HG03045 (cell line): ENCODE results near the gene HIPK2.

Experiments
- ATAC-seq: cut with Tn5 transposase; IDR thresholded peaks from one replicate; pipeline ENCODE4 v1.9.1; 2021; ENCODE audit warnings: mild to moderate bottlenecking, moderate library complexity; ENCODE audit not compliant: unreplicated experiment

The HIPK2 gene

DNA sequence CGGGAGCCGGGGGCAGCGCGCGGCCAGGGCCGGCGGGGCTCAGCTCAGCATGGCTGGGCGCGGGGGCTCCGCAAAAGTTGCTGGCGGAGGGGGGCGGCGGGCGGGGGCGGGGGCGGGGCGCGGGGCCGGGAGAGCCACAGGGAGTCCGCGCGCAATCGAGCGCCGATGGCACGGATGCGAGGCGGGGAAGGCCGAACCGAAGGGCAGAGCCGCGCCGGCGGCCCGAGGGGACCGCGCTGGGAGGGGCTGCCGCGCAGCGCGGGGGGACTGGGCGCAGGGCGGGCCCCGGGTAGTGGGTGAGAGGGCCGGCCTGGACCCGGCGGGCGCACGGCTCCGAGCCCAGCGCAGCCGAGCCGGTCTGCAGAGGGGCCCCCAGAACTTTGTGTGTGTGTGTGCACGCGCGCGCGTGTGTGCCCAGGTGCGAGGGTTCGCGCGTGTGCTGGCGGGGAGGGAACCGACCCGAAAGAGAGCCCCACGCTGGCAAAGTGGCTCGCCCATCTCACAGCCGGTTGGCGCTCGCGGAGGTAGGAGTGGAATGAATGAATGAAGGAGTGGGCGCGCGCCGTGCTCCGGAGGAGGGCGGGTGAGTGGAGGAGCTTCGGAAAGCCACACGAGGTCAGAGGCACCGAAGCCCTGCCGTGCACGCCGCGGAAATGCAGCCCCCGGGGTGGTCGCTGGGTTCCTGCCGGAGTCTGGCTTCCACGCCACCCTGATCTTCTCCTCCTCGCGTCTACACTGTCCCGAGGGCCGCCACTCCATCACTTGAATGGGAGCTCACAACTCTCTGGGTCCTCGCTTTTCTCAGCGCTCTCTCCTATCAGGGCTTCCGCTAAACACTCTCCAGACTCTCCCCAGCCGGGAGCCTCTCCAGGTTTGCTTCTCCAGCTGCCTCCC is at the start of gene HIPK2:
Gene HIPK2 (minus strand): TSS at position 51 of the 894 bp plus-strand sequence. CDS start 375 bp downstream, outside the sequence.
- ATAC-seq = peak; percentile 67

DNA sequence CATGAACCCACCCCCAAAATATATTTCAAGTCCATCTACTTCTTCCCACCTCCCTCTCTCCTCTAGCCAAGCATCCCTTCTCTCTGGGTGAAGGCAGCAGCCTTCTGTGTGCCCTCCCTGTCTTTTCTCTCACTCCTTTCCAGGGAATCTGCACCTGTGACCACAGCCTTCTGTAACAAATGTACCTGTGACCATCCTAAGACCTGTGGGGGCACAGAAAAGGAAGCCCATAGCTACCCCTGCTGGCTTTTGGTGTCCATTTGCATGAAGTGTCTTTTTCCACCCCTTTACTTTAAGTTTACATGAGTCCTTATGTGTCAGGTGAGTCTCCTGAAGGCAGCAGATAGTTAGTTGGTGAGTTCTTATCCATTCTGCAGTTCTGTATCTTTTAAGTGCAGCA is 49.2 kb upstream of the HIPK2 start:
- ATAC-seq = no peak

DNA sequence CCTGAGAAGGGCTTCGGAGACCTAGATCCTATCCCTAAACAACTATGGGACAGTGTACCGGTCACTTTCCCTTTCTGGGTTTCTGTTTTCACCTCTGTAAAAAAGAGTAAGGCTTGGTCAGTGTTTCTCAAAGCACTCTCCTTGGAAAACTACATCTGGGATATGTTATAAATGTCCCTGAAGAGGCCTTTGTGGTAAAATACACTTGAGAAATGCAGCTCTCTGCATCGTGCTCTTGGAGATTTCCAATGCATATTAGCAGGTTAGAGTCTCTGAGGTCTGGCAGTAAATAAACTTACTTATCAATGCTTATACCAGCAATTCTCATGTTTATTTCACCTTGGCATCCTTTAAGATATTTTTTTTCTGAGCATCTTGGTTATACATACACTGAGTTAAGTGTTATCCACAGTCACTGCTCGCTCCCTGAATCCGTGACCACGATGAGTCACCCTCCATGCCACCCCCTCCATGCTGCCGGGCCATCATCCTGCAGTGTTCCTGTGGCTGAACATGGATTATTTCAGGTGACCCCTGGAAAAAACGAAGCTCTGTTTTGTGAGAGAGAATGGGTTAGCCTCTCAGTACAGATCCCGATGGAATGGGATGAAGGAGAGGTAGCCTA is 48.0 kb upstream of the HIPK2 start:
- ATAC-seq = no peak

DNA sequence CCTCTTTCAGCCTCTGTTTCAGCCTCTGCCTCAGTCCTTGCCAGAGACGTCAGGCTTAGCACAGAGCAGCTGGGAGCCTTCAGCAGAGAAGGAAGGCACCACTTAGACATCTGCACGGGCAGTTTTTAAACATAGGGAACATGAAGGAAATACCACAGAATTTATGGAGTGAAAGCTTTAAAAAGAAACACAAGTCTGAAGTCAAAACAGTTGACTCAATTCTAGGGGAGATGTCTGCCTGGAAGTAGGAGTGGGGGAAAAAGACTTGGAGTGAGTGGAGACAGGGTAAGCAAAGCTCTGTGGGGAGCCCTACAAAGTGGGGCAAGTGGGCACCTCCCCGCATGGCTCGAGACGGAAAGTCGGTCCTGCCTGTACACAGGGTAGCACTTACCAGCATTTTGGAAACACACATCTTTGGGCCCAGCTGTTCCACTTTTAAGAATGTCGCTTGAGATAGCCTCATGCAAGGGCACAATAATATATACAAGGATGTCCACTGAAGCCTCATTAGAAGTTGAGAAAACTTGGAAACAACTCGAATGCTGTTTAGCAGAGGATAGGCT is 46.2 kb upstream of the HIPK2 start:
- ATAC-seq = no peak

DNA sequence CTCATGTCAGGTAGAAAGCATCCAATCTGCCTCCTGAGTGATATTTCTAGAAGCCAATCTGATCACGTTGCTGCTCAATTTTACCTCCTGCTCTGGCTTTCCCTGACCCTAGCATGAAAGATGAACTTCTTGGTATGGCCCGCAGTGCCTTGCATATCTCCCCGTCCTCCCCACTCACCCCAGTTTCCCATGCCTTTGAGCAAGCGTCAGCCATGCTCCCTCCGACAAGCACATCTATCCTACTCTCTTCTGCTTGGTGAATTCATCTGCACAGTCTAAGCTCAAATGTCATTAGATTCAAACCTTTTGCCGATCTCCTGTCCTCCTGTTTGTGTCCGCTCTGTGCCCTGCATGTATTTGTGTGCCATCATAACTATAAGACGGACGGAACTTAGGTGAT is 45.1 kb upstream of the HIPK2 start:
- no peak for ATAC-seq

DNA sequence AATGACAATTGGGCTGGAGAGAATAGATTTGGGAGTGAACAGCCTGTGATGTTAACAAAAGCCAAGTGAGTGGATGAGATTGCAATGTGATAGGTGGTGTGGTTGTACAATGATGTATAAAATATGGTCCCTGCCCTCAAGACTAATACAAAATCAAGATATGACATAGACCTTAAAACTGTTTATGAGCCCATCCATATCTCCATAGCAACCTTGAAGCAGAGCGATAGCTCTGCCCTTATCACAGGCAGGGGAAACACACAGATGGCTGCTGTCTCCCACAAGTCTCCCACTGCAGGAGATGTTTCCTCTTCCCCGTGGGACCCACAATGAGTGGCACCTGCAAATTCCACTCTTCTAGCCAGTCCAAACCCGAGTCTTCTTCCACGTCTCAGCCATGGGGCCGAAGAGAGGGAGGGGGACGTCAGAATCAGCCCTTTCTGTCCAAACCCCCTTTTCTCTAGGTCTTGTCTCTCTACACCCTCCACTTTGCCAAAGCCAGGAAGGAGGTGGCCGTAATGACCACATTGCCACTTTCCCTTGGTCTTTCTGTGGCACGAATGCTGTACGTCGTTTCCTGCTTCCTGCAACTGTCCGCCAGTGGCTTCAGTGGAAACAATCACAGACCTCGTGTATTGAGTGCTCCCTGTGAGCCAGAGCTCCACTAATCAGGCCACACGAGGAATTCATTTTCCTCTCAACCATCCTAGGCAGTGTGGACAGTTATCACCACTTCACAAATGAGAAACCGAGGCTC is 43.7 kb upstream of the HIPK2 start:
- ATAC-seq = no peak

DNA sequence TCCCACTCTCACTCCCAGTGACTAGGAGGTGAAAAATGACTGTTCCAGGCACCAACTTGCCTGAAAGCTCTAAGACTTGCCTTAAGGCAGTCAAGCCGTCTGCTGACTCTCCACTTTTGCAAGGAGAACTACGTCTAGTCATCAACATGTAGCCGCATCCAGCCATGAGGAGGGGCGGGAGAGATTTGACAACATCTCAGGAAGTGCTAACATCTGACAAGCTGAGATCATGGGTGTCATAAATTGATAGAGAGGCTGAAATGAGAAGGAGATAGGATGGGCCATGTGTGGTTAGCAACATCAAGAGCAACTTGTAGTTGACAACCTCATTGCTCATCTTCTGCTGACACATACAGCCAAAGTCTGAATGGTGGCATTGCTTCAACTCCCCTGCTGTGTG is 42.3 kb upstream of the HIPK2 start:
- no peak for ATAC-seq

DNA sequence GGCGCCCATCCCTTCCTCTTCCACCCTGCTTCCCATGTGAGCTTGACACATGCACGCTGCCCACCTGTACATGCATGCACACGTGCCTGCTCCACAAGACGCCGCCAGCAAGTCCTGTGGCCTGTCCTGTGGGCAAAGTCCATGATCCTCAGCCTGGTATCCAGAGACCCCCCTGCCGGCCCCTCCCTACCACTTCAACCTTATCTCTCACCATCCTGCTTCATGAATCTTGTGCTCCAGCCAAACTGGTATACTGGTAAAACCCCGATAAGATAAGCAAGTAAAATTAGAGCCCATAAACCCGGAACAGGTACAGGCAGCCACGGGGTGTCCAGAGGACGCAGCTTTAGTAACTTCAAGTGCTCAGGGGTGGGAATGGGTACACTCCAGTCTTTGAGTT is 39.5 kb upstream of the HIPK2 start:
- ATAC-seq = no peak

DNA sequence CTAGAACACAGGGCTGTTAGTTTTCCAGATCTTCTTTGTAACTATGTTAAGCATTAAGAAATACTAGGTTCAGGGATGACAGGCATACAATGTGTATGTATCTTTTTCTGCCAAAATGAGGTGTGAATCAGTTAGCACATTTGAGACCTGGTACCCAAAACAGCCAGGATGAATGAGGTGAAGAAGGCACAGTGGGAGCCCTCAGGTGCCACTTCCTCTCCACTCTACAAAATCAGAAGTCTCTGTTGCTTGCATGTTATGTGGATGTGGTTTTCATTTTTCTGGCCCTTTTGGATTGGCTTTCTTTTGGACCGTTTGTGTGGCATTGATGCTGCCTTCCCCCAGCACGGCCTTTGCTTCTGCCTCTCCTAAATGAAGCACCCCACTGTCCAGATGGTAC is 35.9 kb upstream of the HIPK2 start:
- ATAC-seq = no peak

DNA sequence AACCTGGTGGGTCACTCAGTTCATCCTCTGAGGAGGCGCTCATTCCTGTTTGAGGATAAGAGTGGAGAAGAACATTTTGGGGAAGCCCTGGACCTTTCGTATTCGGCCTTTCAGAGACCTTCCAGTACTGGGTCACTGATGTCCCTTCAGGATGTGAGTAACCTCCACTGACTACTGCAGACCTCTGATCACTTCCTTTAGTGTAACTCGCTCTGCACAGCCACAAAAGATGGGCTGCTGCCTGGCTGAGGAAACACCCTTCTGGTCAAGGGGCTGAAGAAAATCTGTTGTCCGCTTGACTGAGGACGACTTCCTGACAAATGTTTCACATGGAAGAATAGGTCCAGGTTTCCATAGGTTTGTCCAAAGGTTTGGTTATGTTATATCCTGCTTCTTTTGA is 35.4 kb upstream of the HIPK2 start:
- no peak for ATAC-seq

DNA sequence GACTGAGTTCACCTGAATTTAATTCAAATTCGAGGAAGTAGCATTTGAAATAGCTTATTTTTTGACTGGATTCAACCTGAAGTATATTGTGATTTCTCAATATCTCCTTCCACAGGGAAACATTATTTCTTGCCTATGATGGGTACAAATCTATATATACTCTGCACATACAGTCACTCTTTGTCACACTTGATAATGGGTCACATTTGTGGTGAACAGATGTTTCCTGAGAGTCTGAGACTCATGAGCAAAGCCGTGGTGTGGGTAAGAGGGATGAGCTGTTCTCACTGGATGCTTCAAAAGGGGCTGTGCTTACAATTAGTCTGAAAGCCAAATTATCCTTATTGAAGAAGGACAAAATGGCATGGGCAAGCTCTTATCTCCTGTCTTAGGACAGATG is 33.3 kb upstream of the HIPK2 start:
- ATAC-seq = no peak

DNA sequence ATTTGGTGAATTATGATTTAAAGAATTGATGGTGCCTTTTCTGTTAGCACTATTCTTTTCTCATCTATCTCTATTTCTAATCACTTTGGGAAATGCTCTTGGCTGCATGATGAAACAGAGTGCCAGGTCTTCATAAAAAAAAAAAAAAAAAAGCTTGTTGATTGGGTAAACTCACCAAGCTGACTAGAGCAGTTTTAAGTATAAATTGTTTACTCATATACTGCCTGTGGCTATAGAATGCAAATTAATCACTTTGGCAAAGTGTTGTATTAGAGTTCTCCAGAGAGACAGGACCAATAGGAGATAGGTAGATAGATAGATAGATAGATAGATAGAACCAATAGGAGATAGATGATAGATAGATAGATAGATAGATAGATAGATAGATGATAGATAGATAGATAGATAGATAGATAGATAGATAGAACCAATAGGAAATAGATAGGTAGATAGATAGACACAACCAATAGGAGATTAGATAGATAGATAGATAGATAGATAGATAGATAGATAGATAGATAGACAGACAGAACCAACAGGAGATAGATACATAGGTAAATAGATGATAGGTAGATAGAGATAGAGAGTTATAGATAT is 31.1 kb upstream of the HIPK2 start:
- ATAC-seq = no peak

DNA sequence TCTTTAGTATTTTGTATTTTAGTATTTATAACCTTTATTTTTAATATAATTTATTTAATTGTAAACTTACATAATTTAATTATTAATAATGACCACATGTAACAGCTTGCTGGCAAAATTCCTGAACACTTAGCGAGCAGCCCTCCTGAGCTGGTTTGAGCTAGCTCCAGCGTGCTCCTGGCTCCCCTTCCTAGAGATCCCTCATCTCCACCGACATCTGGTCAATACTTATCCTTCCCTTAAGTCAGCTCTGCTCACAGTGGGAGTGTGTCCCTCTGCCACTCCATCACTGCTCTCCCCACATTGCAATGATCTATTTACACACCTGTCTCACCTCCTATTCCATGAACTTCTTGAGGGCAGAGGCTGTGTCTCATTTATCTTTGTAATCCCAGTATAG is 30.6 kb upstream of the HIPK2 start:
- no peak for ATAC-seq

DNA sequence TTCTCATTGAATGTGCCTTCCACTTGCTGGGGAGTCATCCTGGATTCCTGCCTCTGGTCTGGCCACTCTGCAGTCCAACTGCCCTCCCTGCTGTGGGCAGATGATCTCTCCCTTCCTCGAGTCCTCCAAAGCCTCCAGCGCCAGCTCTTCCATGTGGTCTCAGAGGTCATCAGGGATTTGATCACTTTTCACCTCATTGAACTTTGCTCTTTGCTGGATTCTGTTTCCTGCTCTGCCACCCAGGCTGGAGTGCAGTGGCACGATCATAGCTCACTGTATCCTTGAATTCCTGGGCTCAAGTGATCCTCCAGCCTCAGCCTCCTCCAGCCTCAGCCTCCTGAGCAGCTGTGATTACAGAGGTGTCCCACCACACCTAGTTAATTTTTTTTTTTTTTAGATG is 29.2 kb upstream of the HIPK2 start:
- ATAC-seq = no peak

DNA sequence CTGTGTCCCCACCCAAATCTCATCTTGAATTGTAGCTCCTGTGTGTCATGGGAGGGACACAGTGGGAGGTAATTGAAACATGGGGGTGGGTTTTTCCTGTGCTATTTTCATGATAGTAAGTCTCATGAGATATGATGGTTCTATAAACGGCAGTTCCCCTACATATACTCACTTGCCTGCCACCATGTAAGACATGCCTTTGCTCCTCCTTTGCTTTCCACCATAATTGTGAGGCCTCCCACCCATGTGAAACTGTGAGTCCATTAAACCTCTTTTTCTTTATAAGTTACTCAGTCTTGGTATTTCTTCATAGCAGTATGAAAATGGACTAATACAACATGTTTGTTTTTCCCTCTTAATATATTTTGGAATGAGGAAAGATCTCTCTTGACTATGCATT is 26.8 kb upstream of the HIPK2 start:
- ATAC-seq = no peak

DNA sequence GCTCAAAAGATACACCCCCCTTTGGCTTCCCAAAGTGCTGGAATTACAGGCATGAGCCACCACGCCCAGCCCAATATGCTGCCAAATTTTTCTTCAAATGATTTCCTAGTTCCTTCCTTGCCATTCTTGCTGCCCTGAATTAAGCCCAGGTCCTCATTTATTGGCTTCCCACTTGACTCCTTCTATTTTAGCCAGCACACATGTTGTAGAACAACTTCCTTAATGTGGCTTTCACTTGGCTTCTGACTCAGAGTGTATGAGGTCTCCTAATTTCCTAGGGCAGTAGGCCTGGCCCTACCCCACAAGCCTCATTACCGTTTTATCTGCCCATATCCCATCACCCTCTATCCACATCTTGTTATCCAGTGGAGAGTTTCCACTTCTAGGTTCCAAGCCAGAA is 21.8 kb upstream of the HIPK2 start:
- no peak for ATAC-seq

DNA sequence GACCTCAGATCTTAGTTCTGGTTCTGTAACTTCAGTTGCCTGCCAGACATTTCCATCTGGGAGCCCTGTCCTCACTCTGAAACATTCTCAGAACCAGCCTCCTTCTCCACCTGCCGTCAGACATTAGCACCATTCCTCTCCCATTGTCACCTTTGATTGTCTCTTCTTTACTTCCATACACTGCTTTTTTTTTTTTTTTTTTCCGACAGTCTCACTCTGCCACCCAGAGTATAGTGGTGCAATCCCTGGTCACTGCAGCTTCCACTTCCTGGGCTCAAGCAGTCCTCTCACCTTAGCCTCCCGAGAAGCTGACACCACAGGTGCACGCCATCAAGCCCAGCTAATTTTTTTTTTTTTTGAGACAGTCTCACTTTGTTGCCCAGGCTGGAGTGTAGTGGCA is 21.1 kb upstream of the HIPK2 start:
- no peak for ATAC-seq

DNA sequence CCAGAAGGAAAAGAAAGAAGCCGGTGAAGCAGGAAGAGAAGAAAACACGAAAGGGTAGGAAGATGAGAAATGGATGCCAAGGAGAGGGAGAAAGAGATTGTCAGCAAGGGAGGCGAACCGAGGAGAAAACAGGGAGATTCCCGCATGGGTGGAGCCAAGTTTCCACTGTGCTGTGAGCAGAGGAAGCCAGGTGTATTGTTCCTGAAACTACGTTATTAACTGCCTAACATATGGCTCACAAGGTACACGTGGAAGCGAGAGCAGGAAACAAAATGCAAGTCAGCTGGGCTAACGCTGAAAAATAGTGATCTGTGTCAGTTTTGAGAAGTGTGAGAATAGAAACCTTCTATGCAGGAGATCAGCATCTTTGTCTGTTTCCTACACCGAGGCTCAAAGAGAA is 20.4 kb upstream of the HIPK2 start:
- ATAC-seq = no peak

DNA sequence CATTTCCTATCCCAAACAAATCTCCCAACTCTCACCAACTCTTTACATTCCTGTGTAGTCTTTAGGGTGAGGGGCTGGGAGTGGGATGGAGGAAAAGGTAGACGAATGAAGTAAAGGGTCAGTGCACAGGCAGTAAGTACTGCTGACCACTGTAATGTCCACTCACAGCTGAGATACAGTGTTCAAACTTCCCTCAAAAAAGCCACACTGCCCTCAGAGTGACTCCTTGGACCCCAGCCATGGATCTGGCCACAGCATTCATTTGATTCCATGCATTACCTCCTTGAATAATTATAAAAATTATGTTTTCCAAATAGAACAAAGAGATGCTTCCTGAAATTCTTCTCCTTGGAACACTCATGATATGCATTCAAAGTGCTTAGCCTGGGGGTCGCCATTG is 19.8 kb upstream of the HIPK2 start:
- no peak for ATAC-seq

DNA sequence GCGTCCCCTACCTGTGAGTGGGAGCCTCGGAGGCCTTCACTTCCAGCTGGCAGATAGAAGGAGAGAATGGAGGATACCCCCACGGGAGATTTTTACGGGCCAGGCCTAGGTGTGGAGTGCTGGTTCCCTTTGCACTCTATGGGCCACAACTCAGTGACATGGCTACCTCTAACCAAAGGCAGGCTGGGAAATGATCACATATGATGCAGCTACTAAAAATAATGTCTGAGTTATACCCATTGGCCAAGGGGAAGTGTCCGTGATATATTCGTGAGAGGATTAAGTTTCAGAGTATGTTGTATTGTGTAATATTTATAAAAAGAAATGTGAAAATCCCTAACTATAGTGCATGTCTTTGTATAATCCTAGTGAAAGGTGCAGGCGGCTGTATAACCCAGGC is 13.5 kb upstream of the HIPK2 start:
- no peak for ATAC-seq

DNA sequence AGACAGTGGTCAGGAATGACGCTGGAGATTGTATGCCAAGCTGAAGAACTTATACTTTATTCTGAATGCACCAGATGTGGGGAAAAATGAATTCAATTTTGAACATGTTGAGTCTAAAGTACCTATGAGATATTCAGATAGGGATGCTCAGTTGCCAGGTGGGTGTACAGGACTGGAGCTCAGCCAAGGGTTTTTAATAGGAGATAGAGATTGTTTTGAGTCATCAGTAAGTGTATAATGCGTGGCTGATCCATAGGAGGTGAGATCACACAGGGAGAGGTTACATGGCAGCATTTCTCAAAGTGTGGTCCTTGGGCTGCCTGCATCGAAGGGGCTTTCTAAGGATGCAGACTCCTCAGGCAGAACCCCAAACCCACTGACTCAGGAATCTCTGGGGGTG is 6.8 kb upstream of the HIPK2 start:
- ATAC-seq = no peak
